HG03432 (cell line): ENCODE data around the gene LUZP1.

Experiments
- ATAC-seq: cut with Tn5 transposase; IDR thresholded peaks from one replicate; pipeline ENCODE4 v1.9.1; 2021; ENCODE audit warnings: mild to moderate bottlenecking, moderate library complexity; ENCODE audit not compliant: unreplicated experiment

LUZP1 gene

DNA sequence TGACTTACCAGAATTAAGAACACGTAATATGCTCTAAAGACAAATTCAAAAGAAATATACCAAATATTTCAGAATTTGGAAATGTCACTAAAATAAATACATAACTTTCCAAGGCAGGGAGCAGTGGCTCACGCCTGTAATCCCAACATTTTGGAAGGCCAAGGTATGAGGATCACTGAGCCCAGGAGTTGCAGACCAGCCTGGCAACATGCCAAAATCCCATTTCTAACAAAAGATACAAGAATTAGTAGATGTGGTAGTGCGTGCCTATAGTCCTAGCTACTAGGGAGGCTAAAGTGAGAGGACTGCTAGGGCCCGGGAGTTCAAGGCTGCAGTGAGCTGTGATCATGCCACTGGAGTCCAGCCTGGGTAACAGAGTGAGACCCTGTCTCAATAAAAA is 11.7 kb downstream of the LUZP1 start:
- no peak for ATAC-seq

DNA sequence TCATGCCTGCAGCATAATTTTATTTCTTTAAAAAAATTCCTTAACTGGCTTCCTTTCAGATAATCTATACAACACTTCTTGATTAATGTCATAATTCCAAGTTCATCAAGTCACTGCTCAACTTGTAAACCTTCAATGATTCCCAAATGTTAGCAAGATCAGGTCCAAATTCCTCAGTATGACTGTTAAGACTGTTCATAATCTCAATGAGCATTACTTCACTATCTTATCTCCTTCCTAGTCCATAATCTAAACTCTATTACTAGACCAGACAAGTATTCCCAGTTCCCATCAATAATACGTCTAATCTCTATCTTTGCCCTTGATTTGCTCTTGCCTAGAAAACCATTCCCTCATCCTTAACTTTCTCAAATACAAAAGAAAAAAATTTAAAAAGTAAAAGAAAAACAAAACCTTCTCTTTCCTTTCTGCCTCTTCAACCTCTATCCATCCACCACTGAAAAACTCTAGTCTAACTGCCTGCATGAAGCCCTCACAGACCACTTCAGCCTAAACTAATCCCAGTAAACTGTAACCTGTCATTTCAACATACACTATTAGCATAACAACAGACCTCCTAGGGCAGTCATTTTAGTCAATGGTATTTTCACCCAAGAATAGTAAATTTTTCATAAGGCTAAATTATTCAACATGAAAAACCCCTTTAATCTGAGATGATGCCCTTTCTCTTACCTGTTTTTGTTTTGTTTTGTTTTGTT is 15.5 kb downstream of the LUZP1 start:
- no peak for ATAC-seq

DNA sequence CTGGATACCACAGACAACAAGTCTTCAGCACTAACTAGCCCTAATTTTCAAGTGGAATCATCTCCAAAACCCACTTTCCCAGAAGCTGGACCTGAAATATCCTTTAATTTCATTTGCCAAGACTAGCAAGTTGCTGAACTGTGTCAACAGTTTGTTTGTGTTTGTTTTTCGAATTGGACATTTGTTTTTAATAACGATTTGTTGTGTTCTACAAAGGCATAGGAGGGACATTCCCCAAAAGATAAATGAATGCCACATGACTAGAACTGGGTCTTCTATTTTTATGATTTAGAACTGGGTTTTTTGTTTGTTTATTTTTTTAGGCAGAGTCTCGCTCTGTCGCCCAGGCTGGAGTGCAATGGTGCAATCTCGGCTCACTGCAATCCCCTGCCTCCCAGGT is 17.9 kb downstream of the LUZP1 start:
- no peak for ATAC-seq

DNA sequence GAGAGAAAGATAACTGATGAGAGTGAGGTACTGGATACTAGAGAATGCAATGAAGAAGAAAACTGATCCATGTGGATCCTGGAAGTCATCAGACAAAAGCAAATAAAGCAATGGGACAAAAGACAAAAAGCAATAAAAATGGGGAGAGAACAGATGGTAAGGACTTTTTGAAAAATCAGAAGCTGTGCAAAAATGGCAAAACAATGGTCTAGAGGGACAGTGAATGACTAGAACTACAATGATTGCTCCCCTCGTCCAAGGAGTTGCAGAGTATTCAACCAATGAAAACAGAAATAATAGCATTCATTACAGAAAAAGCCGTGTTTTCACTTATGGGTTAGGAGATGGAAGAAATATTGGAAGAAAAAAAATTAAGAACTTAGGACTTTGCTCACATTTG is 18.5 kb downstream of the LUZP1 start:
- no peak for ATAC-seq

DNA sequence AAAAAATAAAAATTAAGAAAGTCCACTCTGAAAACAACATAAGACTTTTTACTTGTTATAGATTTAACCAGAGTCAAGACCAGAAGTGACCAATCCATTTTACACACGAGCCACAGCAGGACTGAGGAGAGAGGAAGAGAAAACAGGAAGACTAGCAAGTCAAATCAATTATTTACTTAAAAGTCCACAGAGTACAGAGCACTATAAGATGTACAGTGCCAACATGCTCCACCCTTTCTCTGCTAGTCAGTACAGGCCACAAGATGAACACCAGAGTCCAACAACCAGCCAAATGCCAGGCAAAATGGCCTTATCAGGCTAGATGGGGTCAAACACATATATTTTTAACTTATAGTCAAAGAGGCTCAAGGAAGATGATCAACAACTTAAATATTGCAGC is 19.5 kb downstream of the LUZP1 start:
- no peak for ATAC-seq

DNA sequence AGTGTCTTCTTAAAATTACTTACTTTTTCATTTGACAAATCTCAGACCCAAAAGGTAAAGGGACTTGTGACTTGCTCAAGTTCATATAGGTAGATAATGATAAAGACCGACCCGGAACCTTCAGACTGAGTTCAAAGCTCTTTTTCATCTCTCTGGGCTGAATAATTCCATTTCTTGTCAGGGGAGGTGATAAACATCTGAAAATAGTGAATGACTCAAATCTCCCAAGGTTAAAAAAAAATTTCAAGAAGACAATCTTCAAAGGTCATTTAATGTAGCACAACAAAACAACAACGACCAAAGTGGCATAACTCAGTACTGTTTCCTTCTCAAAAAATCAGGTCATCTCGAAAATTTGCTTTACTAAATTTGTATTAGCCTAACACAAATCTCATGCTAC is 20.6 kb downstream of the LUZP1 start:
- no peak for ATAC-seq

DNA sequence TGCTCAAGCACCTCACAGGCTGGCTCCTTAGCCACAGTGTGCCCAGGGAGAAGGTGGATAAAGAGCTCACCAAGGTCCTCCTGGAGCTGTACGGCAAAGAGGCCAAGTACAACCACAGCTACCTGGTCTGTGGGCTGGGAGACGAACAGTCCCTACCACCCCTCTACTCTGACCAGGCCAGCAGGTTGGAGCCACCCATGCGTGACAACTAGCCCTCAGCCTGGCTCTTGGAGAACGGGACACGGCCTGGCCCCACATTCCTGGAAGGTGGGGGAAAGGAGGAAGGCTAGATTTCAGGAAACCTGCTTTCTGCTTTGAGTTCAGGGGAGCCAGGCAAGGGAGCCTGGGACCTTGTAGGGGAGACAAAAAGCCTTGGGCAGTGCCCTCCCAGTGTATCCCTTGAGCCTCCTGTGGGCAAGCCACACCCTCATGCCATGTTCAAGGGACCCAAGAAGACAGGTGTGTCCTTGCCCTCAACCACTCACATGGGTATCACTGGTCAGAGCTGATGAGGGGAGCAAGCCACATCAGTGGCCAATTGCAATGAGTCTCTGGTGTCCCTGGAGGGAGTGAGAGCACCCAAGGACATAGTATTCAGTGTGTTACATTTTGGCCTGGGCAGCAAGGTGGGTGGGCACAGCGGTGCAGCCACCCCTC is 27.6 kb downstream of the LUZP1 start:
- no peak for ATAC-seq

DNA sequence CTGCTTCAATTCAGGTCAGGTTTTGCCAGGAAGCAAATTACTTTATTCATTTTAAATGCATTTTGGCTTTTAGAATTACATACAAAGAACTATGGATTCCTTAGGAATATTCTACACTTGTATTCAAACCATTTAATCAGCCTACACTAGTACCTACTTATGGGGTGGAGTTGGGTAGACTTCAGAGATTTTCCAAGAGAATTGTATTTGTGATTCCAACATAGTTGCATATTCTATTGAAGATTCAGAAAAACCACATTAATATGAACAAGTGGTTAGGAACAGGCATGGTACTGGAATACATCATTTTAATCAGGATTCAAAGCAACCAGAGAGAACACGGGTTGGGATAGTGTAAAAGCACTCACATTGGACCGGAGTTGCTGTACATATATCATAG is 33.4 kb downstream of the LUZP1 start:
- no peak for ATAC-seq

DNA sequence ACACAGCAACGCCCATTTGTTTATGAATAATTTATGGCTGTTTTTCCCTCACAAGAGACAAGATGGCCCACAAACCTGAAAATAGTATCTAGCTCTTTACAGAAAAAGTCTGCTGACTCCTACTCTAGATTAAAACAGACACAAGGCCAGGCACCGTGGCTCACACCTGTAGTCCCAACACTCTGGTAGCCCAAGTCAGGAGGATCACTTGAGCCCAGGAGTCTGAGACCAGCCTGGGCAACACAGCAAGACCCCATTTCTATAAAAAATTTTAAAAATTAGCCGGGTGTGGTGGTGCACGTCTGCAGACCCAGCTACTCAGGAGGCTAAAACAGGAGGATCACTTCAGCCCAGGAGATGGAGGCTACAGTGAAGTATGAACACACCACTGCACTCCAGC is 34.6 kb downstream of the LUZP1 start:
- ATAC-seq: no peak

DNA sequence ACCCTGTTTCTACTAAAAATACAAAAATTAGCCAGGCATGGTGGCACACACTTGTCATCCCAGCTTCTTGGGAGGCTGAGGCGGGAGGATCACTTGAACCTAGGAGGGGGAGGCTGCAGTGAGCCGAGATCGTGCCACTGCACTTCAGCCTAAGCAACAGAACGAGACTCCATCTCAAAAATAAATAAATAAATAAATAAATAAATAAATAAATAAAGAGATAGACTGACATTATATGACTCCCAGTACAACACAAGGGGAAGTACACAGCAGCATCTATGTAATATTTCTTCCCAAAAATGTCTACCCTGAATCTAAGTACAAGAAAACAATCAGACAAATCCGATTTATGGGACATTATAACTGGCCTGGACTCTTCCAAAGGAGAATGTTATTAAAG is 35.1 kb downstream of the LUZP1 start:
- ATAC-seq: no peak

DNA sequence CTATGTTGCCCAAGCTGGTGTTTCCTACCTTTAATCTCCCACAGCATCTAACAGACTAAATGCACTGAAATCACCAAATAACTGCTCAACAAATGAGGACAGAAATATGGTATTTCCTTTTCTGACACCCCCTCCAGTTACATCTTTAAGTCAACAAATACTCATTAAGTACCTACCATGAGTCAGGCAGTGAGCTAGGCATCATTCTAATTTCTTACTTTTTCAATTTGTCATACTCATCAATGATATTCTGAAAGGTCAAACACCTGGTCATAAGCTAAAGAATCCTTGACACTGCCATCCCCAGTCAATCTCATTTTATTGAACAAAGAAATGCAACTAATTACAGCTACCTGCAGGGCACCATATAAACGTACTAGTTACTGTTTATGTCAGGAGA is 36.6 kb downstream of the LUZP1 start:
- ATAC-seq: no peak

DNA sequence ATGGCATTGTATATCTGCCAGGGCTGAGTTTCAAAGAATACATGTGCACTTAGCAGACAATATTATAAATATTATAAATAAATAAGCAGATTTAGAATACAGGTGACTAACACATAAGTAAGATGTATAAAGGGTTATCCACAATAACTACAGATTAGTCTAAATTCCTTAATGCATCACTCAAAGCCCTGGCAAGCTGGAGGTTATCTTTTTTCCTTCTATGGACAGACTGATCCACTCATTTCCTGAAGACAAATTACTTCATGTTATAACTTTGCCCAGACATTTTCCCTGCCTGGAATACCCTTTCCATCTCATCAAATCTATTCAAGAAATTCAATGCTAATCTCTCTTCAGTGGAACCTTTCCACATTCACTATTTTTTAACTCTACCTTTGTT is 38.8 kb downstream of the LUZP1 start:
- ATAC-seq: no peak

DNA sequence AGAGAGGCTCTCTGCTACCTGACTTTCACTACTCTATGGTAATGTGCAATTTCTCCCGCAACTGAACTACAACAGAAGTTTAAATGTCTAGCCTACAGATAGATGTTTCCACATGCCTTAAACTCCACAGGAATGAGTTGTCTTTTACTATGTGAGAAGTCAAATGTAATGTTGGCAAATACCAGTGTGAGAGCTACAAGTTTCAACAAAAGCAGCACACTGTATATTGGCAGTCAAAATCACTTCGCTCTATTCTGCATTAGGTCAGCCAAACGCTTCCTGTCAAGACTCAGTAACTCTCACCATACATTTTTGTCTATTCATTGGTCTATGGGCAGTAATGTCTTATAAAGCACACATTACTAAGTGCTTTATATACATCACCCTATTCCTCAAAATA is 41.9 kb downstream of the LUZP1 start:
- ATAC-seq: no peak

DNA sequence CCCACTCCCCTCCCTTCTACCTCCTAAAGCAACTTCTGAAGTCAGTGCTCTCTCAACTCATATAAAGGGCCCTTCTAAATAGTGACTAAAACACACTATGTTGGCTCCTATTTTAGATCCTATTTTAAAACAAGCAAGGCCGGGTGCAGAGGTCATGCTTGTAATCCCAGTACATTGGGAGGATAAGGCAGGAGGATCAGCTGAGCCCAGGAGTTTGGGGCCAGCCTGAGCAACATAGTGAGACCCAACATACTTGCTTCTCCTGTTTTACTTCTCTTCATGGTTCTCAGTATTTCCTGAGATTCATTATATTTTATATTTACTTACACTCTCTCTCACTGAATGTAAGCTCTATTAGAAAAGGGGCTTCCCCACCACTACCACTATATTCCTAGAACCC is 42.5 kb downstream of the LUZP1 start:
- no peak for ATAC-seq

DNA sequence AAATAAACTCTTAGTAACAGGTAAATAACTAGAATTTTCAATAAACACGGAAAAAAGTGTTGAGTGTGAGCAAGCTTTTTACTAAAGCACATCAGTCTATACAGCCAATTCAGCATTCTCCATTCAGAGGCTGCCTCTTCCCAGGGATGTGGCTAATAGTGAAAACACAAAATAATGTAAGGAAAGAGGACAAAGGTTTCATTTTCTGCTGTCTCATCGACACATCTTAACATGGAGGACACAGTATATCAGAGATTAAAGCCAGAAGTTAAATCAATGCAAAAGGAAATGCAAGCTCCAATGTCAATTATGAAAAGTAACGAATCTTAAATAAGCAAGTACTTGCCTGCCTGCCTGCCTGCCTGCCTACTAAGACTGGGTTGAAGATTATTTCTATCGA is 43.2 kb downstream of the LUZP1 start:
- ATAC-seq: no peak

DNA sequence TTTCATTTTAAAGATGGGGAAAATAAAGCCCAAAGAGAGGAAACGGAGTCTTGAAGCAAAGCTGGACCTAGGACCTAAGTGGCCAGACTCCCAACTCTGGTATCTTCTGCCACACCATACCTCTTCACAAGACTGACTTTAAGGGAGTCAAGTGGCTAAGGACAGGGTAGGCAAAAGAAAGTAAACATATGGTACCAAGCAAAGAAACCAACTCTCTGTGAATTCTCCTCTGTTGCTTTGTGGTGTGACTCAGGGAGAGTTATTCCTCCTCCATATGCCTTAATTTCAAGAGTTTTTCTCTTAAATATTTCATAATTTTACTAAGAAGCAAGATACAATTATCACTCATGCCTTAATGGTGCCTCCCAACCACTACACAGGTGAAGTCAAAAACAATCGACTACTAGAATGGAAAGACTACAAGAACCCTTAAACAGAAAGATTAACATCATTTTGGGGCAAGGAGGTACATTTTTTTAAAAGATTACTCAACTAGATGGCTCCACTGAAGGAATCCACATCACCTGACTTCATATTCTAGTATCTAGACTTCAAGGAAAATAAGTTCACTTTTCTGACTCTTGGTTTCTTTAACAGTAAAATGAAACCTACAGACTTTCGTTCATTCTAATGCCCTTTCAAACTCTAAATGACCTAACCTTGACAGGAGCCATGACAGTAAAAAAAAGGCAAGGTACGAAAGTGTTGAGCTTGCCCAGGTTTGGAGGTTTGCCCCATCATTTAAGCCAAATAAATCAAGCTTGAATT is 44.2 kb downstream of the LUZP1 start:
- no peak for ATAC-seq

DNA sequence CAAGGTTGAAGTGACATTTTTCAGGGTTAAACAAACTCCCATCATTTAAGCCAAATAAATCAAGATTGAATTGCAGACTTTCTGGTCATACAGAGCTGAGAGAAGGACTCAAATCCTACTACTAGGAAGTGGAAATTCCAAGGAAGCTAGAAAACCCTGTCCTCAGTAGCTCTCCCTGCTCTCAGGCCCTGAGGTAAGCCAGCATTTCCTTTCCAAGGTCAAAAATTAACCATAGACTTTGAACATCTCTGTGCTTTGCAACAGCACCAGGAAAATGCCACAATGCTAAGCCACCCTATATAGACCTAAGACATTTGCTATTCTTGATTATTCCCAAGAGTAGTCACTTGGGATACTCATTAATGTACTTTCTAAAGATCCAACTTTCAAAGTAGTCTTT is 45.1 kb downstream of the LUZP1 start:
- no peak for ATAC-seq

DNA sequence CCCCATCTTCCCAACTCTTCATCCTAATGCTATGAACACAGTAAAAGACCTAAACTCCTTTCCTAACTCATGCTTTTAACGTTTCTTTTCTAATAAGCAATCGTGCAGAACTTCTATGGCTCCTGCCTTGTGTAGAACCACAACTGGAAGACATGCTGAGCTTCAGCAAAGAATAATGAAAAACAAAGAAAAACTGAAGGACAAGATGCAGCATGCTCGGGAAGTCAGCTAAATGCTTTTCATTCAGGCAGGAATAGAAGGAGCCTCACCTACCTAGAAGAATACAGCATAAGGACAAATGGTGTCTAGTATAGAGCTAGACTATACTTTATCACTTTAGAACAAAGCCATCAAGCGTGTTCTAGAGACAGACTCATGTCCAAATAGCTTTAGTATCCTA is 45.9 kb downstream of the LUZP1 start:
- no peak for ATAC-seq

DNA sequence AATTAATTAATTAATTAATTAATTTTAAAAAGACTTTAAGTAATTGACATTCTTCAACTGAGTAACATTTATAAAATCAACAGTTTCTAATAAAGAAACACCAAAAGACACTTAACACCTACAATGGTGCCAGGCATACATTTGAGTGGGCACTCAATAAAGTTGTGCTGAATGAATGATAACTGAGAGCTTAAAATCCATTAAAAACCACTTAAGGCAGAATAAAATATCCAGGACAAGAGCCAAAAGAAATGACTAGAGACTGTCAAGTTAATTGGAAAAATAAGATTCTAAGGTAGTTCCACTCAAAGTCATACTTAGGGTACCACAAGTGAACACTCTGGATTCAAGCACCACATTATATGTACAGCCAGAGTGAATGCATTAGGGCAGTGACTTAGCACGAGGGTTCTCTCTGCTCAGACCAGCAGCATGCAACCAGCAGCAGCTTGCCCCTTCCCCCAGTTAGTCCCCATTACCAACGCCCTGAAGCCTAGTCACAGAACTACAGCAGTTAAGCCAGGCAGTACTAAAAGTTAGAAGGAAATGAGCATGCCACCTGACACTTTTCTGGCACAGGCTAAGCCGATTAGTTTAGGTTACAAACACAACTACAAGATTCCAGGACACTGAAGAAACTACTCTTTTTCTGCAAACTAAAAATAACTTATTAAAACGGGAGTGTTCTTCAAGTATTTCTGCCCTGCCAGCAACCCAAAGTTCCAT is 46.5 kb downstream of the LUZP1 start:
- no peak for ATAC-seq

DNA sequence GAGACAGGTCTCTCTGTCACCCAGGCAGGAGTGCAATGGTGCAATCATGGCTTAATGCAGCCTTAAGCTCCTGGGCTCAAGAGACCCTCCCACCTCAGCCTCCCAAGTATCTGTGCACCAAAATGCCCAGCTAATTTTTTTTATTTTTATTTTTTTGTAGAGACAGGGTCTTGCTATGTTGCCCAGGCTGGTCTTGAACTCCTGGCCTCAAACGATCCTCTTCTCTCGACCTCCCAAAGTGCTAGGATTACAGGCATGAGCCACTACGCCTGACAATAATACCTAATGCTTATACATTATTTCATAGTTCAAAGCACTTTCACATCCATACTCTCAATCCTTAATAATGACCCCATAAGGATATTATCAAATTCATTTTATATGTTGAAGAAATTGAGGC is 48.3 kb downstream of the LUZP1 start:
- no peak for ATAC-seq

DNA sequence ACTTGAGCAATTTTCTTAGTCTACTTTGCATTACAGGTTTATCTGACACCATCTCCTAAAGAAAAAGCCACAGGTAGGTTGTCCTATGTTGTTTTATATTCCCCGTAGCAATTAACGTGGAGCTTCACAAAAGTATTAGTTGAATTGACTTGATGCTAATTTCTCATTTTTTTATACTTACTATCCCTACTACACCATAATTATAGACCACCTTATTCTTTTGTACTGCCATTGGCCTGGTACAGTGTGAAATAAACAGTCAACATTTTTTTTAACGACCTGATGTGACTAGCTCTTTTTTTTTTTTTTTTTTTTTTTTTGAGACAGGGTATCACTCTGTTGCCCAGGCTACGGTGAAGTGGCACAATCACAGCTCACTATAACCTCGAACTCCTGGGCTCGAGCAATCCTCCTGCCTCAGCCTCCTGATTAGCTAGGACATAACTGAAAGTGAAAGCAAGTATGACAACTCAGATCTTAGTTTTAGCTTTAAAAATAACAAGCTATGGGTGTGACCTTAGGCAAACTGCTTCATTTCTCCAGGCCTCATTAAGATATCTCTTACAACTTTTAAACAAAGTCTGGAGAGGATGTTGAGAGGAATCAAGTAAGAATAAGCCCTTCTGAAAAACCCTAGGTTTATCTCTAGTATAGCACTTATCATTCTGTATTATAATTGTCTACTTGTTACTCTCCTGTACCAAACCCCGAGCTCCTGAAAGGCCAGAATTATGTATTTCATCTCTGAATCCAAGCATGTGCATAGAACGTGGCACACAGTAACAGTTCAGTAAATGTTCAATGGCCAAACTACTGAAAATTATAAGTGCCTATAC is 49.5 kb downstream of the LUZP1 start:
- no peak for ATAC-seq
